PC-3 (cell line): ENCODE data around the gene KRTAP3-3. TPM values are rescaled to one million over a fixed set of nuclear protein-coding genes. Genes with fewer than 3 reads are reported as not detected.

ENCODE experiments used
- ATAC-seq: fragments of 200-7000 bp; cut with Tn5 transposase; 2 replicates; pipeline ENCODE4 v1.9.1; 2020; ENCODE audit warnings: mild to moderate bottlenecking, moderate library complexity
- BruUV-seq: library from RNA; stranded (reverse); fragments of 400-500 nt; replicated peaks from 2 replicates; lab custom pipeline; 2021; lab: Mats Ljungman, UMichigan
- CTCF ChIA-PET: fragments of 300-600 bp; sonication (Branson Sonifier 250); formaldehyde crosslinking; loops from one replicate; lab custom pipeline; 2022; ENCODE audit warnings: antibody characterized with exemption; lab: Charles Lee
- POLR2A ChIA-PET: fragments of 300-600 bp; sonication (Branson Sonifier 250); formaldehyde crosslinking; loops from one replicate; lab custom pipeline; 2022; ENCODE audit warnings: antibody characterized with exemption; ENCODE audit not compliant: unreplicated experiment; lab: Charles Lee
- DNase-seq: peaks from one replicate; pipeline ENCODE4 v3.0.0-alpha.2; 2015
- H2AFZ ChIP-seq: fragments of 300-600 bp; sonication (generic); 2 replicates; pipeline ENCODE4 v1.6.0; 2016; ENCODE audit warnings: antibody characterized with exemption, low read length
- H3F3A ChIP-seq: fragments of 300-600 bp; sonication (generic); one replicate; pipeline ENCODE4 v1.6.0; 2017; ENCODE audit warnings: antibody characterized with exemption, low read length, control low read depth, mild to moderate bottlenecking; ENCODE audit not compliant: unreplicated experiment
- H3K27ac ChIP-seq: fragments of 300-600 bp; sonication (generic); 2 replicates; pipeline ENCODE4 v1.5.1; 2016; ENCODE audit warnings: mild to moderate bottlenecking, low read length
- H3K27me3 ChIP-seq: fragments of 300-600 bp; sonication (generic); 2 replicates; pipeline ENCODE4 v1.6.1; 2016; ENCODE audit warnings: low read length, mixed read lengths
- H3K36me3 ChIP-seq: fragments of 300-600 bp; sonication (generic); 2 replicates; pipeline ENCODE4 v1.6.1; 2016; ENCODE audit warnings: low read depth, mixed run types, low read length, mixed read lengths
- H3K4me1 ChIP-seq: fragments of 300-600 bp; sonication (generic); 2 replicates; pipeline ENCODE4 v1.5.1; 2016; ENCODE audit warnings: low read length; ENCODE audit not compliant: insufficient read depth
- H3K4me2 ChIP-seq: fragments of 300-600 bp; sonication (generic); 2 replicates; pipeline ENCODE4 v1.6.0; 2016; ENCODE audit warnings: low read length
- H3K4me3 ChIP-seq: fragments of 300-600 bp; sonication (generic); 2 replicates; pipeline ENCODE4 v1.5.1; 2016; ENCODE audit warnings: mild to moderate bottlenecking, low read length, mixed read lengths
- H3K79me2 ChIP-seq: fragments of 300-600 bp; sonication (generic); 2 replicates; pipeline ENCODE4 v1.6.1; 2017; ENCODE audit warnings: low read length, mixed read lengths
- H3K9ac ChIP-seq: fragments of 300-600 bp; sonication (generic); 2 replicates; pipeline ENCODE4 v1.6.0; 2016; ENCODE audit warnings: mild to moderate bottlenecking, low read length
- H3K9me2 ChIP-seq: fragments of 300-600 bp; sonication (generic); replicated peaks from 2 replicates; pipeline ENCODE4 v1.6.1; 2016; ENCODE audit warnings: mixed run types, low read length, mixed read lengths
- H3K9me3 ChIP-seq: fragments of 300-600 bp; sonication (generic); 2 replicates; pipeline ENCODE4 v1.6.1; 2016; ENCODE audit warnings: low read length, mixed read lengths
- H4K20me1 ChIP-seq: fragments of 300-600 bp; sonication (generic); 2 replicates; pipeline ENCODE4 v1.6.1; 2016; ENCODE audit warnings: low read length, mixed read lengths
- EZH2 ChIP-seq: fragments of 300-600 bp; sonication (generic); IDR thresholded peaks from one replicate; pipeline ENCODE4 v1.6.1; 2017; ENCODE audit warnings: antibody characterized with exemption, mild to moderate bottlenecking, low read length; ENCODE audit not compliant: unreplicated experiment
- EZH2phosphoT487 ChIP-seq: fragments of 300-600 bp; sonication (generic); IDR thresholded peaks from 2 replicates; pipeline ENCODE4 v1.6.1; 2018; ENCODE audit warnings: mild to moderate bottlenecking, antibody characterized with exemption, low read length, borderline replicate concordance
- intact Hi-C: fragments of 100-400 bp; cut with micrococcal nuclease; formaldehyde crosslinking; loops from 2 replicates; pipeline ENCODE4 v1.9.0; 2023
- total RNA-seq: library from RNA; depleted of rRNA; stranded (reverse); fragments of >200 nt; gene quantifications from 2 replicates; pipeline ENCODE4 v1.2.3, GENCODE V29; 2014
- TF ChIP-seq, protein P1 (sequence below): fragments of 300-600 bp; sonication (generic); conservative IDR thresholded peaks from 2 replicates; pipeline ENCODE4 v1.5.1; 2017; ENCODE audit warnings: antibody characterized with exemption, low read depth, mild to moderate bottlenecking, low read length

KRTAP3-3 gene
- total RNA-seq, 1 experiment from 2014 or later, result not detected

GRCh38 chr17:40996829-40997228, 2.9 kb upstream of the KRTAP3-3 start:
- CTCF ChIA-PET, result no interaction called here
- H3K9ac ChIP-seq, result no peak overlapping the region
- peaks cover 5% of the 10 kb centered on the region for H3K4me1 ChIP-seq
- TF ChIP-seq, protein P1, sequence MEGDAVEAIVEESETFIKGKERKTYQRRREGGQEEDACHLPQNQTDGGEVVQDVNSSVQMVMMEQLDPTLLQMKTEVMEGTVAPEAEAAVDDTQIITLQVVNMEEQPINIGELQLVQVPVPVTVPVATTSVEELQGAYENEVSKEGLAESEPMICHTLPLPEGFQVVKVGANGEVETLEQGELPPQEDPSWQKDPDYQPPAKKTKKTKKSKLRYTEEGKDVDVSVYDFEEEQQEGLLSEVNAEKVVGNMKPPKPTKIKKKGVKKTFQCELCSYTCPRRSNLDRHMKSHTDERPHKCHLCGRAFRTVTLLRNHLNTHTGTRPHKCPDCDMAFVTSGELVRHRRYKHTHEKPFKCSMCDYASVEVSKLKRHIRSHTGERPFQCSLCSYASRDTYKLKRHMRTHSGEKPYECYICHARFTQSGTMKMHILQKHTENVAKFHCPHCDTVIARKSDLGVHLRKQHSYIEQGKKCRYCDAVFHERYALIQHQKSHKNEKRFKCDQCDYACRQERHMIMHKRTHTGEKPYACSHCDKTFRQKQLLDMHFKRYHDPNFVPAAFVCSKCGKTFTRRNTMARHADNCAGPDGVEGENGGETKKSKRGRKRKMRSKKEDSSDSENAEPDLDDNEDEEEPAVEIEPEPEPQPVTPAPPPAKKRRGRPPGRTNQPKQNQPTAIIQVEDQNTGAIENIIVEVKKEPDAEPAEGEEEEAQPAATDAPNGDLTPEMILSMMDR, result no peak
- TF ChIP-seq EZH2 (no peak), EZH2phosphoT487 (no peak)
- H3K79me2 ChIP-seq, result no peaks in the 10 kb centered on the region
- DNase-seq (no peak), ATAC-seq (no peak)
- intact Hi-C loops, result no loop called here
- no peaks in the 10 kb centered on the region for H3K9me3 ChIP-seq
- no peaks in the 10 kb centered on the region for H3K9me2 ChIP-seq
- H2AFZ ChIP-seq, result no peak overlapping the region
- H3K36me3 ChIP-seq, result no peaks in the 10 kb centered on the region
- H3K4me2 ChIP-seq, result no peak overlapping the region
- H3K4me3 ChIP-seq, result no peak overlapping the region
- no peaks in the 10 kb centered on the region for H3K27me3 ChIP-seq
- H3K27ac ChIP-seq, result no peak overlapping the region
- POLR2A ChIA-PET, result no interaction called here
- BruUV-seq, result no TSS peak
- H4K20me1 ChIP-seq, result no peaks in the 10 kb centered on the region
- no peaks in the 10 kb centered on the region for H3F3A ChIP-seq

- CTCF ChIA-PET, result no interaction called here
- Histone ChIP-seq H3K4me2 (no peak overlapping the region), H3K27me3 (no peaks in the 10 kb centered on the region), H4K20me1 (no peaks in the 10 kb centered on the region), H3F3A (no peaks in the 10 kb centered on the region), H3K27ac (no peak overlapping the region), H3K4me3 (no peak overlapping the region), H3K4me1 (no peaks in the 10 kb centered on the region), H3K9me2 (no peaks in the 10 kb centered on the region), H3K9ac (no peak overlapping the region), H3K79me2 (no peaks in the 10 kb centered on the region), H3K36me3 (no peaks in the 10 kb centered on the region), H3K9me3 (no peaks in the 10 kb centered on the region), H2AFZ (no peak overlapping the region)
- ATAC-seq, result no peak
- TF ChIP-seq EZH2, result no peak
- TF ChIP-seq, protein P1, result no peak
- no peak for TF ChIP-seq EZH2phosphoT487
- intact Hi-C loops, result no loop called here
- POLR2A ChIA-PET, result no interaction called here
- no peak for DNase-seq
- no TSS peak for BruUV-seq
Measured at GRCh38 chr17:40995116-40995515, 1.2 kb upstream of the KRTAP3-3 start.

GRCh38 chr17:40993084-40993483, 880 bp downstream of the KRTAP3-3 start:
- no TSS peak for BruUV-seq
- no peak overlapping the region for H3K9ac ChIP-seq
- TF ChIP-seq EZH2phosphoT487 (no peak), EZH2 (no peak)
- TF ChIP-seq, protein P1, result no peak
- no peak overlapping the region for H3K4me2 ChIP-seq
- H3F3A ChIP-seq, result no peaks in the 10 kb centered on the region
- intact Hi-C loops, result no loop called here
- H3K79me2 ChIP-seq, result no peaks in the 10 kb centered on the region
- ChIA-PET POLR2A (no interaction called here), CTCF (no interaction called here)
- H2AFZ ChIP-seq, result no peak overlapping the region
- H3K4me3 ChIP-seq, result no peak overlapping the region
- no peak overlapping the region for H3K27ac ChIP-seq
- no peaks in the 10 kb centered on the region for H3K4me1 ChIP-seq
- no peaks in the 10 kb centered on the region for H3K9me3 ChIP-seq
- no peaks in the 10 kb centered on the region for H3K36me3 ChIP-seq
- DNase-seq (no peak), ATAC-seq (no peak)
- H3K27me3 ChIP-seq, result no peaks in the 10 kb centered on the region
- no peaks in the 10 kb centered on the region for H3K9me2 ChIP-seq
- no peaks in the 10 kb centered on the region for H4K20me1 ChIP-seq
